GM12874 (cell line): ENCODE measurements around the gene OR51I1.

ENCODE experiments used
- CTCF ChIP-seq: IDR thresholded peaks from 2 replicates; pipeline ENCODE4 v1.5.1; 2011; ENCODE audit warnings: low read depth, mild to moderate bottlenecking, control low read depth, low read length, moderate library complexity; ENCODE audit not compliant: insufficient read depth

The OR51I1 gene

DNA sequence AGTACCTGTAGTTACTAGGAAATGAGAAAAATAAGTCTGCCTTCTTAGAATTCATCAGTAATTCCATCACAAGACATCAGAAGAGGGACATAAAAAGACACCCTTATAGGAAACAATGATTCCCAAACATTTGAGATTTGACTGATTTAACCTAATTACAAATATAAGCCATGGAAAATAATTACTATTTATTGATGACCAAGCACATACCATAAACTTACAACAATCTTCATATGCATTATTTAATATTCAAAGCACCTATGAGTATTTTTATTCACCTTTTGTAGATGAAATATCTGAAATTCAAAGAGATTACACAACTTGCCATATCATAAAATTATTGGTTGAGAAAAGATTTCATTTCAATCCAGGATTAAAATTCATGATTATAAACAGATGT is 32.6 kb upstream of the OR51I1 start:
- no peak for TF ChIP-seq CTCF

DNA sequence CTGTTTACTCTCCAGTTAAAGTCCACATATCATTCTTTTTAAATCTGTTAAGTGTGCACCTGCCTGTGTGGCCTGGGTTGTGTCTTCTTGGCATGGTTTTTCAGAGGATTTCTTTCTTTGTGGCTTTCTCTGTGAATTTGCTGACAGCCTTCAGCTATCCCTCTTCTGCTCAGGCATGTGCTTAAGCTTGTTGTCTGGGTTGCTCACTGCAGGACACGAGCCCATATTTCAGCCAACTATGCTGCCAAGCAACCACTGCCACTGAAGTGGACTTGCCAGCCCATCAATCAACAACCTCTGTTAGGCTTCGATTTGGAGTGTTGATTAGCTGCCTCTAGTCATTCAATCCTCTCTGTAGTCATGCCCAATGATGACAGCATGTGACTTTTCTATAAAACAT is 26.2 kb upstream of the OR51I1 start:
- no peak for TF ChIP-seq CTCF

GRCh38 chr11:5460983-5461621 is 19.8 kb upstream of the OR51I1 start:
- no peak for TF ChIP-seq CTCF

GRCh38 chr11:5449432-5449831 is 8.1 kb upstream of the OR51I1 start:
- TF ChIP-seq CTCF = no peak

DNA sequence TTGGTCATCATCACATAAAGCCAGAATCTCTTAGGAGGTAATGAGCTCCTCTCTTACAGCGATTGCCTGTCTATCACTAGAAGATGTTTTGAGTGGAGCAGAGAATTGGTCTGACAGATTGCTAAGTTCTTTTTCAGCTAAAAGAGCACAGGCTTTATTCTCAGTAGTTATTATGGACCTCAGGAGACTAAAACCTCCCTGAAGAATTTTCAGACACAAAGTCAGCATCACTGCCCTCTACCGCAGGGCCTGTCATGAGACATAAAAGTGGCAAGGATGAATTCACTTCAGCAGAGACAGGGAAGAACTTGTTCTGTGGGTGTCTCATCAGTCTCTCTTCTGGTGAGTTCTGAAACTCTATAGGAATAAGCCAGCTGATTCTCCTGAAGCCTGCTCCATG is 7.7 kb upstream of the OR51I1 start, which contains the start of gene OR51I2:
Gene OR51I2 (plus strand): TSS at position 301 of the 400 bp plus-strand sequence. CDS start 4,166 bp downstream, outside the sequence.
- no peak for TF ChIP-seq CTCF

DNA sequence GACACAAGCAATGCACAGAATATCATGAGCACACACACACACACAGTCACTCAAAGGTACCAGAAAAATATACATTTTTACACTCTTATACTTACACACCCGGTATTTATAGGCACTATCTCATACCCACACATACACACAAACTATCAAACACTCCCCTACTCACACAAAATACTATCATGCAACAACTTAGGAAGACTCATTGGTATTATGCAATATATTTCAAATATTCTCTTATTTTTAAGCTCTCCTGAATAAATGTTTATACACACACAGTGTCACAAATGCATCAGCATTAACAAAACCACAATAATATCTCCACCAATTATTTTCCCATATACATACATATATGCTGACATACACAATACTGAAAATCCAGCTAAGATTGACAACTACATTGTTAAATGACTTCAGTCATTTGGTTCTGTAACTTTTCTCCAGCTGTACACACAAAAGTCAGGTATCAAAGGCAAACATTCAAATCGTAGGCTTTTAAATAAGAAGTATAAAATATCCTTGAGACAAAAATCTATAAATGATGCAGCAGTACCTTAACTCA is 2.6 kb upstream of the OR51I1 start:
- TF ChIP-seq CTCF = no peak

- TF ChIP-seq CTCF = no peak
Observed at GRCh38 chr11:5423131-5423530, 18.2 kb downstream of the OR51I1 start.
